H1 (cell line): ENCODE results near the gene ARID1B. TPM values are rescaled to one million over a fixed set of nuclear protein-coding genes. Genes with fewer than 3 reads are reported as not detected.
A peak's percentile ranks its signal among the peaks of the same experiment; 100 is the strongest.

ENCODE experiments used
- CTCF ChIA-PET: fragments of 300-600 bp; sonication (Branson Sonifier 250); formaldehyde crosslinking; loops from one replicate; lab custom pipeline; 2021; ENCODE audit not compliant: partially characterized antibody; lab: Charles Lee
- POLR2A ChIA-PET: fragments of 300-600 bp; sonication (Branson Sonifier 250); formaldehyde crosslinking; loops from one replicate; lab custom pipeline; 2021; ENCODE audit warnings: inconsistent platforms; ENCODE audit not compliant: partially characterized antibody; lab: Charles Lee
- DNase-seq, 2 experiments: peaks; one replicate each; pipeline versions ENCODE4 v3.0.0 to v3.0.0-alpha.2; 2010 to 2022; ENCODE audit warnings: low spot score in 2 of 2, low read depth in 1 of 2, mixed read lengths in 1 of 2
- FAIRE-seq: peaks from 2 replicates; lab custom pipeline; 2011; peaks lifted over from hg19 to GRCh38; lab: Jason Lieb, UNC
- H2AFZ ChIP-seq: 2 replicates; pipeline ENCODE4 v1.8.1; 2012; ENCODE audit warnings: low read length, inconsistent platforms
- H2AK5ac ChIP-seq: 2 replicates; pipeline ENCODE4 v1.6.1; 2013; ENCODE audit warnings: low read depth, low read length
- H2BK120ac ChIP-seq: replicated peaks from 2 replicates; pipeline ENCODE3; 2013; ENCODE audit warnings: low read depth, low read length, inconsistent platforms
- H2BK12ac ChIP-seq: 2 replicates; pipeline ENCODE4 v1.6.1; 2013; ENCODE audit warnings: low read depth, low read length
- H2BK15ac ChIP-seq: 2 replicates; pipeline ENCODE4 v1.6.1; 2013; ENCODE audit warnings: low read length
- H2BK20ac ChIP-seq: 2 replicates; pipeline ENCODE4 v1.6.1; 2013; ENCODE audit warnings: low read length
- H2BK5ac ChIP-seq: 2 replicates; pipeline ENCODE4 v1.6.1; 2013; ENCODE audit warnings: low read depth, low read length
- H3K14ac ChIP-seq: 2 replicates; pipeline ENCODE4 v1.6.1; 2013; ENCODE audit warnings: inconsistent platforms; ENCODE audit not compliant: insufficient read length
- H3K18ac ChIP-seq: 2 replicates; pipeline ENCODE4 v1.6.1; 2013; ENCODE audit warnings: low read length; ENCODE audit errors: extremely low read depth
- H3K23ac ChIP-seq: 2 replicates; pipeline ENCODE4 v1.6.1; 2013; ENCODE audit warnings: inconsistent platforms; ENCODE audit not compliant: insufficient read length
- H3K23me2 ChIP-seq: 2 replicates; pipeline ENCODE4 v1.6.1; 2013; ENCODE audit warnings: low read depth, low read length
- H3K27ac ChIP-seq: 2 replicates; pipeline ENCODE4 v1.6.1; 2011; ENCODE audit warnings: low read depth, low read length, inconsistent platforms
- H3K27me3 ChIP-seq, 4 experiments: replicated peaks in 1 of 4; 1 replicate in 1 of 4; 2 replicates in 3 of 4; pipeline versions ENCODE4 v1.6.1 to v1.8.1; 2011 to 2013; ENCODE audit warnings: low read length in 3 of 4, mild to moderate bottlenecking in 3 of 4, inconsistent platforms in 2 of 4, mixed read lengths in 2 of 4, moderate library complexity in 1 of 4; ENCODE audit not compliant: control insufficient read depth in 3 of 4, insufficient read depth in 3 of 4; ENCODE audit errors: extremely low read depth in 1 of 4
- H3K36me3 ChIP-seq, 4 experiments: 2 replicates each; pipeline versions ENCODE4 v1.6.1 to v1.8.1; 2011 to 2013; ENCODE audit warnings: mild to moderate bottlenecking in 4 of 4, low read length in 3 of 4, moderate library complexity in 2 of 4, control low read depth in 1 of 4, inconsistent platforms in 1 of 4; ENCODE audit not compliant: insufficient read depth in 4 of 4, control insufficient read depth in 2 of 4
- H3K4ac ChIP-seq: replicated peaks from 2 replicates; pipeline ENCODE3; 2013; ENCODE audit warnings: low read length, low read depth, mixed read lengths, inconsistent platforms; ENCODE audit not compliant: insufficient read length
- H3K4me1 ChIP-seq, 4 experiments: replicated peaks in 1 of 4; 1 replicate in 1 of 4; 2 replicates in 3 of 4; pipeline versions ENCODE4 v1.6.1 to v1.8.1; 2011 to 2013; ENCODE audit warnings: low read length in 3 of 4, inconsistent platforms in 2 of 4, mixed read lengths in 1 of 4; ENCODE audit not compliant: insufficient read depth in 4 of 4, control insufficient read depth in 3 of 4
- H3K4me2 ChIP-seq, 2 experiments: 2 replicates each; pipeline versions ENCODE4 v1.6.1 to v1.8.1; 2011 to 2013; ENCODE audit warnings: low read depth in 2 of 2, low read length in 2 of 2, control low read depth in 1 of 2, inconsistent platforms in 1 of 2, mild to moderate bottlenecking in 1 of 2; ENCODE audit not compliant: insufficient read depth in 1 of 2
- H3K4me3 ChIP-seq, 4 experiments: fragments of 200-600, 300-600 bp in 1 of 4; sonication (generic), shearing (Covaris generic), sonication (Bioruptor Twin) in 1 of 4; 2 replicates each; pipeline versions ENCODE4 v1.5.1 to v1.8.1; 2011 to 2016; ENCODE audit warnings: low read length in 4 of 4, low read depth in 3 of 4, control low read depth in 2 of 4, inconsistent platforms in 2 of 4, mild to moderate bottlenecking in 2 of 4, mixed read lengths in 1 of 4, moderate library complexity in 1 of 4; ENCODE audit not compliant: insufficient read depth in 2 of 4; ENCODE audit errors: extremely low read depth in 1 of 4
- H3K56ac ChIP-seq: replicated peaks from 2 replicates; pipeline ENCODE3; 2013; ENCODE audit warnings: low read depth, mild to moderate bottlenecking, mixed read lengths, low read length, inconsistent platforms; ENCODE audit not compliant: insufficient read length
- H3K79me1 ChIP-seq: 2 replicates; pipeline ENCODE4 v1.6.1; 2013; ENCODE audit warnings: low read depth, low read length, control low read depth
- H3K79me2 ChIP-seq, 2 experiments: 2 replicates each; pipeline versions ENCODE4 v1.6.1 to v1.8.1; 2012 to 2013; ENCODE audit warnings: low read length in 2 of 2, mild to moderate bottlenecking in 2 of 2, inconsistent platforms in 1 of 2; ENCODE audit not compliant: insufficient read depth in 2 of 2, control insufficient read depth in 1 of 2
- H3K9ac ChIP-seq, 4 experiments: replicated peaks in 1 of 4; 1 replicate in 1 of 4; 2 replicates in 3 of 4; pipeline versions ENCODE4 v1.6.1 to v1.8.1; 2011 to 2013; ENCODE audit warnings: low read depth in 3 of 4, low read length in 3 of 4, control low read depth in 2 of 4, mild to moderate bottlenecking in 2 of 4, moderate library complexity in 2 of 4, inconsistent platforms in 1 of 4; ENCODE audit errors: extremely low read depth in 1 of 4
- H3K9me3 ChIP-seq, 2 experiments: 2 replicates each; pipeline versions ENCODE4 v1.6.1 to v1.8.1; 2012 to 2013; ENCODE audit warnings: mild to moderate bottlenecking in 2 of 2, moderate library complexity in 2 of 2, control low read depth in 1 of 2, inconsistent platforms in 1 of 2, low read depth in 1 of 2, low read length in 1 of 2, mixed read lengths in 1 of 2; ENCODE audit not compliant: insufficient read depth in 2 of 2
- H4K20me1 ChIP-seq, 2 experiments: replicated peaks in 1 of 2; 2 replicates each; pipeline versions ENCODE3 to v1.8.1; 2011 to 2013; ENCODE audit warnings: inconsistent platforms in 2 of 2, low read length in 2 of 2, mild to moderate bottlenecking in 1 of 2; ENCODE audit not compliant: insufficient read depth in 2 of 2, control insufficient read depth in 1 of 2
- H4K5ac ChIP-seq: 2 replicates; pipeline ENCODE4 v1.6.1; 2013; ENCODE audit warnings: low read length, low read depth, mixed read lengths, inconsistent platforms; ENCODE audit not compliant: insufficient read length
- H4K8ac ChIP-seq: 2 replicates; pipeline ENCODE4 v1.8.0; 2013; ENCODE audit warnings: mild to moderate bottlenecking, moderate library complexity, low read length, inconsistent platforms; ENCODE audit not compliant: insufficient read depth; ENCODE audit errors: extremely low read depth
- H4K91ac ChIP-seq: replicated peaks from 2 replicates; pipeline ENCODE3; 2013; ENCODE audit warnings: low read length, mixed read lengths, inconsistent platforms; ENCODE audit not compliant: insufficient read length
- ATF2 ChIP-seq: IDR thresholded peaks from 2 replicates; pipeline ENCODE4 v1.6.1; 2012; ENCODE audit warnings: low read length, inconsistent platforms
- CBX5 ChIP-seq: fragments of 300-800, 300-1000 bp; sonication (generic); IDR thresholded peaks from 2 replicates; pipeline ENCODE4 v1.7.1; 2016; ENCODE audit warnings: antibody characterized with exemption, low read length, low read depth
- CREB1 ChIP-seq: IDR thresholded peaks from 2 replicates; pipeline ENCODE4 v1.6.1; 2012; ENCODE audit warnings: inconsistent platforms
- GTF2F1 ChIP-seq: IDR thresholded peaks from 2 replicates; pipeline ENCODE4 v1.6.1; 2012; ENCODE audit warnings: low read depth, low read length, improper control_type of control experiment, borderline replicate concordance
- JUN ChIP-seq: IDR thresholded peaks from 2 replicates; pipeline ENCODE4 v1.6.1; 2011; ENCODE audit warnings: low read depth, mild to moderate bottlenecking, improper control_type of control experiment, low read length
- NRF1 ChIP-seq: IDR thresholded peaks from 2 replicates; pipeline ENCODE4 v1.6.1; 2011; ENCODE audit warnings: mild to moderate bottlenecking, low read depth, low read length, improper control_type of control experiment
- POU5F1 ChIP-seq: IDR thresholded peaks from 2 replicates; pipeline ENCODE4 v1.6.1; 2011; ENCODE audit warnings: low read depth, mild to moderate bottlenecking, low read length, moderate library complexity
- TCF12 ChIP-seq: IDR thresholded peaks from 2 replicates; pipeline ENCODE4 v1.6.1; 2011; ENCODE audit warnings: low read depth, mild to moderate bottlenecking, low read length
- TEAD4 ChIP-seq: IDR thresholded peaks from 2 replicates; pipeline ENCODE4 v1.6.1; 2012; ENCODE audit warnings: low read depth, low read length, inconsistent platforms, mixed read lengths
- USF2 ChIP-seq: IDR thresholded peaks from 2 replicates; pipeline ENCODE4 v1.6.1; 2011; ENCODE audit warnings: low read length, improper control_type of control experiment
- WGBS, 2 experiments: shearing (Covaris generic) in 1 of 2; methylation state at CpG; one replicate each; pipeline versions ENCODE4 v1.1.6 to v1.1.7; 2013 to 2015; ENCODE audit warnings: low lambda C conversion rate in 2 of 2, mixed read lengths in 2 of 2, inconsistent platforms in 1 of 2, low coverage in 1 of 2, missing lambda C conversion rate in 1 of 2; ENCODE audit not compliant: insufficient replicate concordance in 2 of 2, insufficient coverage in 1 of 2, insufficient read length in 1 of 2; ENCODE audit errors: extremely low coverage in 1 of 2, missing lambda C conversion rate in 1 of 2; 5-methylcytosine and 5-hydroxymethylcytosine counted together
- polyA plus RNA-seq, 7 experiments: library from polyadenylated mRNA; depleted of rRNA in 3 of 7; stranded (reverse) in 5 of 7; unstranded in 2 of 7; fragments of >200 nt in 5 of 7; fragments of 200-250 nt in 2 of 7; gene quantifications; 1 replicate in 5 of 7; 2 replicates in 1 of 7; 4 replicates in 1 of 7; pipeline versions ENCODE4 v1.2.1 to v1.2.3, GENCODE V29; 2011 to 2013; ENCODE audit warnings: missing spikeins in 2 of 7, mixed read lengths in 2 of 7
- total RNA-seq: library from RNA; stranded (reverse); fragmentation: NEBNext Ultra II Directional; extraction: Animal tissue kit (Norgen Biotek cat#: 25700); gene quantifications from 2 replicates; pipeline ENCODE4 v1.2.1, GENCODE V29; 2021

ARID1B gene
- total and polyA plus RNA-seq, 2 of the 8 experiments (the other 6 are each of a cell fraction or from before 2014, with no cell fraction given), result 24.3 to 70.3 TPM

- no peak overlapping the region for H3K4me3 ChIP-seq
- peaks cover 1 to 5% (median 2%) of the 10 kb centered on the region in 4 experiments; a peak in 4 of 7 replicates for H3K4me1 ChIP-seq
- no peak overlapping the region for H2AFZ ChIP-seq
- DNase-seq, result peak in 1 of 2 experiments; percentile 75
- H4K20me1 ChIP-seq, result peaks cover 0 to 2% of the 10 kb centered on the region in 2 experiments
- H4K8ac ChIP-seq, result no peak overlapping the region
- H3K9me3 ChIP-seq, result no peaks in the 10 kb centered on the region
- H3K27ac ChIP-seq, result no peak overlapping the region
- H3K79me1 ChIP-seq, result no peaks in the 10 kb centered on the region
- H2BK20ac ChIP-seq, result no peak overlapping the region
- H3K36me3 ChIP-seq, result peaks cover 0 to 10% (median 2%) of the 10 kb centered on the region in 4 experiments; a peak in 3 of 8 replicates
- H3K56ac ChIP-seq, result no peak overlapping the region
- H4K5ac ChIP-seq, result no peak overlapping the region
- no peak for FAIRE-seq
- no peak overlapping the region for H2AK5ac ChIP-seq
- no peaks in the 10 kb centered on the region for H3K23me2 ChIP-seq
- H3K4me2 ChIP-seq, result no peak overlapping the region
- no peak overlapping the region for H3K18ac ChIP-seq
- H2BK12ac ChIP-seq, result no peak overlapping the region
- POLR2A ChIA-PET, result interaction anchor here (0.6 to 1.0 kb wide), 2 partner anchors 24 to 42 kb away, joined by 3 read pairs; no protein-coding TSS in a partner anchor
- 84% methylated on average over 15 of the region's 15 CpGs; no CpG with 5 or more reads in 1 of the 2 experiments for WGBS, 2 experiments
- no peak overlapping the region for H3K4ac ChIP-seq
- no peak overlapping the region for H2BK120ac ChIP-seq
- H3K79me2 ChIP-seq, result no peaks in the 10 kb centered on the region
- no peak overlapping the region for H2BK5ac ChIP-seq
- H3K23ac ChIP-seq, result no peak overlapping the region
- H4K91ac ChIP-seq, result no peak overlapping the region
- H2BK15ac ChIP-seq, result no peak overlapping the region
- no peaks in the 10 kb centered on the region for H3K27me3 ChIP-seq
- H3K14ac ChIP-seq, result no peak overlapping the region
- no peak overlapping the region for H3K9ac ChIP-seq
- CTCF ChIA-PET, result interaction anchor here (0.6 to 10.2 kb wide), 27 partner anchors 8 to 208 kb away, joined by 3 to 128 read pairs (median 5); no protein-coding TSS in a partner anchor
- no peak for TF ChIP-seq TEAD4
- no peak for TF ChIP-seq ATF2
- TF ChIP-seq TCF12, result no peak
- no peak for TF ChIP-seq CREB1
- TF ChIP-seq CBX5, result no peak
- no peak for TF ChIP-seq GTF2F1
- TF ChIP-seq USF2, result no peak
- no peak for TF ChIP-seq JUN
- TF ChIP-seq NRF1, result no peak
- no peak for TF ChIP-seq POU5F1
These were observed 362.0 kb downstream of the ARID1B start for GRCh38 chr6:157139054-157139708.
